ENCODE data around the gene NCOR2. TPM values are rescaled to one million over a fixed set of nuclear protein-coding genes. Genes with fewer than 3 reads are reported as not detected.

The NCOR2 gene
- total and polyA plus RNA-seq, 2 donors = 14.6 to 48.2 TPM

DNA sequence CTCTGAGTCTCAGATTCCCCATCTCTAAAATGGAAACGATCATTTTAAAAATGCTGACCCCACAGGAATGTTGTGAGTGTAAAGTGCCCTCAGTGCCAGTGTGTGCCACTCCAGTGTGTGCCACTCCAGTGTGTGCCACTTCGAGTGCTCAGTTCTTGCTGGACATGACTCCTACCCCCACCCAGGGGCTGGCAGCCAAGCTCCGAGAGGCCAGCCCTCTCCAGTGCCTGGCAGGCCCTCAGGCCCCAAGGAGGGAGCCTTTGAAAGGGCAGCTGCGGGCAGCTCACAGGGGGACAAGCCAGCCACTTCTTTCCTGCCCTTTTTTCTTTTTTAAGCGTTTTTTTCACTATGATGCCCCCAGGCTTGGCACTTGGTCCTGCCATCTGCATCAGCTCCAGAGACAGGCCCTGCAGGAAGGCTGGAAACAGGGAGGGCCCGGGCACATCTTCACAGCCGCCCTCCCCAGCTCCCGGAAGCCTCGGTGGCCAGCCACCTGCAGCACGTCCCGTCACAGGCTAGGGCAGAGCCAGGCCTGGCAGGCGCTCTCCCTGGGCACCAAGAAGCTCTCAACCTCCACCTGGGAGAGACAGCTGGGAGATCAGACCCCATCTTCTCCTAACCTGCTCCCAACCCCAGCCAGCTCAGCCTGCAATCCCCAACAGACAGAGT is 29.8 kb downstream of the NCOR2 start:
- Histone ChIP-seq H3K9me3 (ENCODE audit: control insufficient read depth in 2 of 2, insufficient read depth in 1 of 2, low read length in 1 of 2) (no peaks in the 10 kb centered on the region), H3K27ac (ENCODE audit: low read depth in 1 of 2, low read length in 1 of 2) (peak overlapping the region in 1 of 2 donors; percentile 26), H3K36me3 (ENCODE audit: control insufficient read depth in 2 of 2, insufficient read depth in 2 of 2, low read length in 1 of 2) (peaks cover 14% of the 10 kb centered on the region in 2 donors), H3K4me3 (ENCODE audit: low read length in 2 of 2) (no peak overlapping the region), H3K4me1 (ENCODE audit: control insufficient read depth in 2 of 2, insufficient read depth in 2 of 2, low read length in 2 of 2) (peaks cover 14 to 42% of the 10 kb centered on the region in 2 donors), H3K27me3 (ENCODE audit: control insufficient read depth in 2 of 2, insufficient read depth in 1 of 2, low read length in 1 of 2) (no peaks in the 10 kb centered on the region)
- 55% methylated on average over 12 of the region's 12 CpGs for WGBS
- DNase-seq (ENCODE audit: low read depth in 6 of 9, low spot score in 9 of 9) = no peak

DNA sequence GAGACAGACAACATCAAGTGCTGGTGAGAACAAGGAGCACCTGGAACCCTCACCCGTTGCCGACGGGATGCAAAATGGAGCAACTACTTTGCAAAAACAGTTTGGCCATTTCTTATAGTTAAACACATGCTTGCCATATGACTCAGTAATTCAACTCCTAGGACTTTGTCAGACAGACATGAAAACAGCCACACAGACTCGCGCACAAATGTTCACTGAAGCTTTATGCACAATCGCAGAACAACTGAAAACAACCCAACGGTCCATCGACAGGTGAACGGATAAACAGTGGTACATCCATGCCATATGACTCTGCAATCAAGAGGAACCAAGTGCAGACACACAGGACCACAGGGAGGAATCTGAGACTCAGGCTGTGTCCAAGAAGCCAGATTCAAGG is 30.8 kb downstream of the NCOR2 start:
- no peak overlapping the region for H3K27ac ChIP-seq (ENCODE audit: low read depth in 1 of 2, low read length in 1 of 2)
- H3K36me3 ChIP-seq (ENCODE audit: control insufficient read depth in 2 of 2, insufficient read depth in 2 of 2, low read length in 1 of 2) = peaks cover 18 to 22% of the 10 kb centered on the region in 2 donors
- no peak overlapping the region for H3K4me3 ChIP-seq (ENCODE audit: low read length in 2 of 2)
- H3K27me3 ChIP-seq (ENCODE audit: control insufficient read depth in 2 of 2, insufficient read depth in 1 of 2, low read length in 1 of 2) = no peaks in the 10 kb centered on the region
- H3K4me1 ChIP-seq (ENCODE audit: control insufficient read depth in 2 of 2, insufficient read depth in 2 of 2, low read length in 2 of 2) = peaks cover 14 to 45% of the 10 kb centered on the region in 2 donors
- no peaks in the 10 kb centered on the region for H3K9me3 ChIP-seq (ENCODE audit: control insufficient read depth in 2 of 2, insufficient read depth in 1 of 2, low read length in 1 of 2)
- DNase-seq (ENCODE audit: low read depth in 6 of 9, low spot score in 9 of 9) = no peak
- WGBS = 93% methylated on average over 9 of the region's 9 CpGs

DNA sequence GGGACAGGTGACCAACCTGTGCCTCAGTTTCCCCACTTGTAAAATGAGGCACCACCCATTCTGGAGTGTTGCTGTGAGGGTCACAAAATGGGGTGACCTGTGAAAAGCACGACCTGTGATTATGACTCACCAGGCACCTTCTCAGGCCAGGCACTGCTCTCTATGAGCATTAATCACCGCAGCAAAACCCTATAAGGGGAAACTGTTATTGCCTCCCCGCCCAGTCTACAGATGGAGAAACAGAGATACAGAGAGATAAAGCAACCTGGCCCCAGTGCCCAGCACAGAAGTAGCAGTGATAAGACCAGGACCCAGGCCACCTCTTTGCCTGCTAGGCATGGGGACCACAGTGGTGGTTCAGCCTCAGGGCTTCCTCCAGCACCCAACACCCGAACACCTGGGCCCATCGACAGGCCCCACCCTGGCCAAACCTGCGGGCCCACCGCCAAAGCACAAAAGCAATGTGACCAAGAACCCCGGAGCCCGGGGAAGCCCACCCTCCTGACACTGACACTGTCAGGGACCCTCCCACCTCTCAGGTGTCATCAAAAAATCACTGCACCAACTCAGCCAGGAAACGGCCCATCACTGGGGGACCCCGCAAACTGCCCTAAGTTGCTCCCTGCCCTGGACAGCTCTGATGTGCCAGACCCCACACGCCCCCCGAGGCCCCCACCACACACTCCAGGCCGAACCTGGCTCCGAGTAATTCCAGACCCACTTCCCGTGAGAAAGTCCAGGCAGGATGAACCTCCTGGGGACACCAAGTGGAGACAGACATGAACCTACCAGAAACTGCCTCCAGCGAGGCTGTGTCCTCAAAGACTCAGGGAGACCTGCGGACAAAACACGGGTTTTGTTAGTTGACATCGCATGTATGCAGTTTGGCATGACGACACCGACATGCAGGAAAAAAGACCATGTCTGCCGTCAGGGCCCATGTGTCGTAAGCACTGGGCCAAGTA is 32.4 kb downstream of the NCOR2 start:
- H3K27ac ChIP-seq (ENCODE audit: low read depth in 1 of 2, low read length in 1 of 2) = no peak overlapping the region
- no peak for DNase-seq (ENCODE audit: low read depth in 6 of 9, low spot score in 9 of 9)
- H3K36me3 ChIP-seq (ENCODE audit: control insufficient read depth in 2 of 2, insufficient read depth in 2 of 2, low read length in 1 of 2) = peaks cover 18 to 27% of the 10 kb centered on the region in 2 donors
- H3K4me1 ChIP-seq (ENCODE audit: control insufficient read depth in 2 of 2, insufficient read depth in 2 of 2, low read length in 2 of 2) = peaks cover 14 to 46% of the 10 kb centered on the region in 2 donors
- no peaks in the 10 kb centered on the region for H3K27me3 ChIP-seq (ENCODE audit: control insufficient read depth in 2 of 2, insufficient read depth in 1 of 2, low read length in 1 of 2)
- WGBS = 92% methylated on average over 24 of the region's 24 CpGs
- no peaks in the 10 kb centered on the region for H3K9me3 ChIP-seq (ENCODE audit: control insufficient read depth in 2 of 2, insufficient read depth in 1 of 2, low read length in 1 of 2)
- H3K4me3 ChIP-seq (ENCODE audit: low read length in 2 of 2) = no peak overlapping the region

DNA sequence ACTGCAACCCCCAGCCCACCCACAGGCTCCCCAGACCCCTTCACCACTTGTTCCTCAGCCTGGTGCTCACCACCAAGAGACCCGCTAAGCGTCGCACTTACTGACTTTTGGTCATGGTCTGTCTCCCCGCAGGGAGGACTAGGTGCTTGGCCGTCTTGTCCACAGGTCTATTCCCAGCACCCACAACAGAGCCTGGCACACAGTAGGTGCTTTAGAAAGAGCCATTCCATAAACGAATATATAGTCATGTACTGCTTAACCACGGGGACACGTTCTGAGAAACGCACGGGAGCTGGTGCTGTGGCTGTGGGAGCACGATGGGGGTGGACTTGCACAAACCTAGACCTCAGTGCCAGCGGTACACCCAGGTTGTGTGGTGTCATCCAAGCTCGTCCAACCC is 34.0 kb downstream of the NCOR2 start:
- peaks cover 10 to 30% of the 10 kb centered on the region in 2 donors for H3K4me1 ChIP-seq (ENCODE audit: control insufficient read depth in 2 of 2, insufficient read depth in 2 of 2, low read length in 2 of 2)
- peaks cover 1 to 4% of the 10 kb centered on the region in 2 donors for H3K9me3 ChIP-seq (ENCODE audit: control insufficient read depth in 2 of 2, insufficient read depth in 1 of 2, low read length in 1 of 2)
- 95% methylated on average over 13 of the region's 13 CpGs for WGBS
- no peaks in the 10 kb centered on the region for H3K27me3 ChIP-seq (ENCODE audit: control insufficient read depth in 2 of 2, insufficient read depth in 1 of 2, low read length in 1 of 2)
- no peak overlapping the region for H3K27ac ChIP-seq (ENCODE audit: low read depth in 1 of 2, low read length in 1 of 2)
- DNase-seq (ENCODE audit: low read depth in 6 of 9, low spot score in 9 of 9) = no peak
- peaks cover 21 to 34% of the 10 kb centered on the region in 2 donors for H3K36me3 ChIP-seq (ENCODE audit: control insufficient read depth in 2 of 2, insufficient read depth in 2 of 2, low read length in 1 of 2)
- H3K4me3 ChIP-seq (ENCODE audit: low read length in 2 of 2) = no peak overlapping the region

DNA sequence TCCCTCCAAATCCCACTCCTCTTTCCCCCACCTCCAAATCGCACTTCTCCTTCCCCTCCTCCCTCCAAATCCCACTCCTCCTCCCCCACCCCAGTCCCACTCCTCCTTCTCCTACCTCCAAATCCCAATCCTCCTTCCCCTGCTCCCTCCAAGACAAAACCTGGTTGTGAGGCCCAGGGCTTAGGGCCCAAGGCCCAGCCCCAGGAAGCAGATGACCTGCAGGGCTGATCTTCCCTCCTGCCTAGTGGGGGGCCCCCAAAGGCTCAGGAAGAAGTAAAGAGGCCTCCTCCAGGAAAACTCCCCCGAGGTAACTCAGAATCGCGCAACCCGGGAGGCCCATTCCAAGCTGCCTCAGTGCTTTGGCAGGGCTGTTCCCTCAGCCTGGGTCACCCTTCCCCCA is 34.4 kb downstream of the NCOR2 start:
- Histone ChIP-seq H3K27me3 (ENCODE audit: control insufficient read depth in 2 of 2, insufficient read depth in 1 of 2, low read length in 1 of 2) (no peaks in the 10 kb centered on the region), H3K27ac (ENCODE audit: low read depth in 1 of 2, low read length in 1 of 2) (no peak overlapping the region), H3K36me3 (ENCODE audit: control insufficient read depth in 2 of 2, insufficient read depth in 2 of 2, low read length in 1 of 2) (peaks cover 21 to 37% of the 10 kb centered on the region in 2 donors), H3K4me1 (ENCODE audit: control insufficient read depth in 2 of 2, insufficient read depth in 2 of 2, low read length in 2 of 2) (peaks cover 5 to 30% of the 10 kb centered on the region in 2 donors), H3K9me3 (ENCODE audit: control insufficient read depth in 2 of 2, insufficient read depth in 1 of 2, low read length in 1 of 2) (peaks cover 1 to 4% of the 10 kb centered on the region in 2 donors), H3K4me3 (ENCODE audit: low read length in 2 of 2) (no peak overlapping the region)
- WGBS = 82% methylated on average over 5 of the region's 5 CpGs
- DNase-seq (ENCODE audit: low read depth in 6 of 9, low spot score in 9 of 9) = no peak

DNA sequence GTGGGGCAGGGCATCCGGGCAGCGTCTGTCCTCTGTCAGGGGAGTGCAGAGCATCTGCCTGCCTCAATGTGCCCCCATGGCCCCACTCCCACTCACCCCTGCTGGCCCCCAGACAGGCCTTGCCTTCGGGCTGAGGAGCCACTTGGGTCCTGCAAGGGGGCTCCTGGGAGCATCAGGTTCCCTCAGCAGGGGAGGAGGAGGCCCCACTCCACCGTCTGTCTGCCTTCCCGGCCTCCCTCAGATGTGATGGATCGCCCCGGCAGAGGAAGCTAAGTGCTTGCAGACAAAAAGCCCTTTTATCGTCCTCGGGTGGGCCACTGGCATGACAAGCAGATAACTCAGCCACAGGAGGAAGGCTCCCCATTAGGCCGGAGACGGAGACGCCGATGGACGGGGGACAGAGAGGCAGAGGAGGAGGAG is 35.1 kb downstream of the NCOR2 start:
- Histone ChIP-seq H3K4me1 (ENCODE audit: control insufficient read depth in 2 of 2, insufficient read depth in 2 of 2, low read length in 2 of 2) (peaks cover 0 to 23% of the 10 kb centered on the region in 2 donors), H3K9me3 (ENCODE audit: control insufficient read depth in 2 of 2, insufficient read depth in 1 of 2, low read length in 1 of 2) (peaks cover 1 to 4% of the 10 kb centered on the region in 2 donors), H3K36me3 (ENCODE audit: control insufficient read depth in 2 of 2, insufficient read depth in 2 of 2, low read length in 1 of 2) (peaks cover 24 to 41% of the 10 kb centered on the region in 2 donors), H3K27me3 (ENCODE audit: control insufficient read depth in 2 of 2, insufficient read depth in 1 of 2, low read length in 1 of 2) (no peaks in the 10 kb centered on the region), H3K4me3 (ENCODE audit: low read length in 2 of 2) (no peak overlapping the region), H3K27ac (ENCODE audit: low read depth in 1 of 2, low read length in 1 of 2) (no peak overlapping the region)
- DNase-seq (ENCODE audit: low read depth in 6 of 9, low spot score in 9 of 9) = no peak
- WGBS = 92% methylated on average over 14 of the region's 14 CpGs

DNA sequence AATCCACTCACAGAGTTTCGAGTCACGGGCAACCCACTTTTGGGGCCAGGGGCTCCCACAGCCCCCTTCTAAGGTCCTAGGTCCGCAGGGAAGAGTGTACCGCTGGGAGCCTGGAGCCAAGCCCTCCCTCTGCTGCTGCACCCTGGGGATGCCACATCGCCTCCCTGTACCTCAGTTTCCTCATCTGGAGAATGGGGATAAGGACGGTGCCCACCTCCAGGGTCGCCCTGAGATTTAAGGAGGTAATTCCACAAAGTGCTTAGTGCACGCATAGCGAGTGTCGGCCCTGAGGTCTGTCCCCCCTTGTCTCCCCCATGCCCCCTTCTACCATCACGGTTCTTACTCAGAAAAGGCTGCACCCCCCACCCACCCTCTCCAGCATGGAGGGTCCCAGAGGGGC is 35.5 kb downstream of the NCOR2 start:
- peaks cover 0 to 20% of the 10 kb centered on the region in 2 donors for H3K4me1 ChIP-seq (ENCODE audit: control insufficient read depth in 2 of 2, insufficient read depth in 2 of 2, low read length in 2 of 2)
- H3K27me3 ChIP-seq (ENCODE audit: control insufficient read depth in 2 of 2, insufficient read depth in 1 of 2, low read length in 1 of 2) = no peaks in the 10 kb centered on the region
- no peak overlapping the region for H3K27ac ChIP-seq (ENCODE audit: low read depth in 1 of 2, low read length in 1 of 2)
- 98% methylated on average over 11 of the region's 11 CpGs for WGBS
- peaks cover 24 to 44% of the 10 kb centered on the region in 2 donors for H3K36me3 ChIP-seq (ENCODE audit: control insufficient read depth in 2 of 2, insufficient read depth in 2 of 2, low read length in 1 of 2)
- H3K4me3 ChIP-seq (ENCODE audit: low read length in 2 of 2) = no peak overlapping the region
- no peak for DNase-seq (ENCODE audit: low read depth in 6 of 9, low spot score in 9 of 9)
- peaks cover 1 to 4% of the 10 kb centered on the region in 2 donors for H3K9me3 ChIP-seq (ENCODE audit: control insufficient read depth in 2 of 2, insufficient read depth in 1 of 2, low read length in 1 of 2)

DNA sequence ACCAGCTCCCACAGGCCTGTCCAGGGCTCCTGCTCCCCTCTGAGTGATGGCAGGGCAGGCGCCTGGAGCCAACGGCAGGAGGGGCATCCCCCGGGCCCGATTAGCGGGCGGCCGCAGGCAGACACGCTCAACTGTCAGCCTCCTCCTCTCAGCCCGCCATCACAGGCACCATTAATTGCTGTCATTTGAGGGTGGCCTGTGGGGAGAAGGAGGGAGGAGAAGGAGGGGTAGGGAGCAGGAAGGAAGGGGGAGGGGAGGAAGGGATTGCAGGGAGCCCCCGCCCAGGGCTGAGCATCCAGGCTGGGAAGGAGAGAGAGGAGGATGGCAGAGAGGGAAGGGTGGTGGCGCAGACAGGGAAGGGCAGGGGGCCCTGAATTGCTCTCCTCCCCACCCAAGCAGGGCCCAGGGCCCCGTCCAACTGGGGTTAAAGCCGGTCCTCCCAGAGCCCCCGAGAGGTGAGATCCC is 36.1 kb downstream of the NCOR2 start:
- 87% methylated on average over 14 of the region's 14 CpGs for WGBS
- H3K27ac ChIP-seq (ENCODE audit: low read depth in 1 of 2, low read length in 1 of 2) = no peak overlapping the region
- H3K4me1 ChIP-seq (ENCODE audit: control insufficient read depth in 2 of 2, insufficient read depth in 2 of 2, low read length in 2 of 2) = peaks cover 0 to 17% of the 10 kb centered on the region in 2 donors
- H3K36me3 ChIP-seq (ENCODE audit: control insufficient read depth in 2 of 2, insufficient read depth in 2 of 2, low read length in 1 of 2) = peaks cover 24 to 48% of the 10 kb centered on the region in 2 donors
- H3K9me3 ChIP-seq (ENCODE audit: control insufficient read depth in 2 of 2, insufficient read depth in 1 of 2, low read length in 1 of 2) = peaks cover 1 to 4% of the 10 kb centered on the region in 2 donors
- H3K27me3 ChIP-seq (ENCODE audit: control insufficient read depth in 2 of 2, insufficient read depth in 1 of 2, low read length in 1 of 2) = no peaks in the 10 kb centered on the region
- no peak overlapping the region for H3K4me3 ChIP-seq (ENCODE audit: low read length in 2 of 2)
- DNase-seq (ENCODE audit: low read depth in 6 of 9, low spot score in 9 of 9) = no peak
